Measurements from ENCODE around the gene C6orf47. TPM values are rescaled to one million over a fixed set of nuclear protein-coding genes. Genes with fewer than 3 reads are reported as not detected.

Gene C6orf47
- total and polyA plus RNA-seq, 2 of the 8 experiments (the other 6 are each of a cell fraction or from before 2014, with no cell fraction given): 4.7 to 14.6 TPM

DNA sequence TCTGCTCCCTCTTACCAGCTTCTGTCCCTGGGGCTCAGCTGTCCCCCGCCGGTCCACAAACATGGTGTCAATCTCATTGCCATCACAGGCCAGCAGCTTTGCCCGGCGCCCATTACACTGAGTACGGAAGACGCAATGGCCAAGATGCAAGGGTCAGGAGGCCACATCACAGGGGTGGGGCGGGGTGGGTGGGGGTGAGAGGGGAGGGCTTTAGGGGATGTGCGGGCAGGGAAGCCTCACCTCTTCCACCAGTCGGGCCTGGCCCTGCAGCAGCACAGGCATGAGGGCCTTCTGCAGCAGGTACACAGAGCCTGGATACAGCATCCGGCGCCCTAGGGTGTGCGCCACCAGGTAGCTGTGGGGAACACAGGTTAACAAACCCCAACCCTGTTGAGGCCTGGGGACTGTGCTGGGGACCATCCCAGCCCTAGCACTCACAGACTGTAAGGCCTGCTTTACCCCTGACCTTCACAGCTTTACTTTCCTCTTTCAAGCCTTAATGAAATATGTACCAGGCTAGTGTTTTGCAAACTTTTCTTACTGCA, 31.1 kb upstream of the C6orf47 start:
- Histone ChIP-seq H2AK5ac (ENCODE audit: low read depth, low read length) (no peak overlapping the region), H4K20me1 (replicated peaks in 1 of 2; ENCODE audit: control insufficient read depth in 1 of 2, insufficient read depth in 2 of 2, low read length in 2 of 2) (no peaks in the 10 kb centered on the region), H3K14ac (ENCODE audit: insufficient read length) (no peak overlapping the region), H3K9ac (replicated peaks in 1 of 4; ENCODE audit: extremely low read depth in 1 of 4, low read depth in 3 of 4, low read length in 3 of 4) (no peak overlapping the region), H3K23me2 (ENCODE audit: low read depth, low read length) (no peaks in the 10 kb centered on the region), H3K79me1 (ENCODE audit: low read depth, low read length) (no peaks in the 10 kb centered on the region), H2BK20ac (ENCODE audit: low read length) (no peak overlapping the region), H3K27ac (ENCODE audit: low read depth, low read length) (no peak overlapping the region), H4K5ac (ENCODE audit: insufficient read length, low read depth, low read length) (no peak overlapping the region), H2BK5ac (ENCODE audit: low read depth, low read length) (no peak overlapping the region), H2AFZ (ENCODE audit: low read length) (no peak overlapping the region), H2BK120ac (replicated peaks; ENCODE audit: low read depth, low read length) (no peak overlapping the region), H2BK12ac (ENCODE audit: low read depth, low read length) (no peak overlapping the region), H3K4me2 (ENCODE audit: insufficient read depth in 1 of 2, low read depth in 2 of 2, low read length in 2 of 2) (no peak overlapping the region), H3K36me3 (ENCODE audit: control insufficient read depth in 2 of 4, insufficient read depth in 4 of 4, low read length in 3 of 4) (peaks cover 9 to 28% (median 18%) of the 10 kb centered on the region in 4 experiments; a peak in 5 of 8 replicates), H3K56ac (replicated peaks; ENCODE audit: insufficient read length, low read depth, low read length) (no peak overlapping the region), H3K27me3 (replicated peaks in 1 of 4; ENCODE audit: control insufficient read depth in 3 of 4, extremely low read depth in 1 of 4, insufficient read depth in 3 of 4, low read length in 3 of 4) (no peaks in the 10 kb centered on the region), H3K4me3 (ENCODE audit: extremely low read depth in 1 of 4, insufficient read depth in 2 of 4, low read depth in 3 of 4, low read length in 4 of 4) (no peak overlapping the region), H3K23ac (ENCODE audit: insufficient read length) (no peak overlapping the region), H3K4me1 (replicated peaks in 1 of 4; ENCODE audit: control insufficient read depth in 3 of 4, insufficient read depth in 4 of 4, low read length in 3 of 4) (peaks cover 0 to 1% (median 0%) of the 10 kb centered on the region in 4 experiments; a peak in 2 of 7 replicates), H3K79me2 (ENCODE audit: control insufficient read depth in 1 of 2, insufficient read depth in 2 of 2, low read length in 2 of 2) (no peaks in the 10 kb centered on the region), H3K18ac (ENCODE audit: extremely low read depth, low read length) (no peak overlapping the region), H4K91ac (replicated peaks; ENCODE audit: insufficient read length, low read length) (no peak overlapping the region), H4K8ac (ENCODE audit: extremely low read depth, insufficient read depth, low read length) (no peak overlapping the region), H3K9me3 (ENCODE audit: insufficient read depth in 2 of 2, low read depth in 1 of 2, low read length in 1 of 2) (no peaks in the 10 kb centered on the region), H2BK15ac (ENCODE audit: low read length) (no peak overlapping the region), H3K4ac (replicated peaks; ENCODE audit: insufficient read length, low read depth, low read length) (no peak overlapping the region)
- CTCF ChIA-PET (ENCODE audit: partially characterized antibody): interaction anchor here (0.6 to 5.8 kb wide), 13 partner anchors 10 to 99 kb away, joined by 3 to 26 read pairs (median 5); partner anchors contain the start of genes BAG6, CSNK2B, DDAH2 and GPANK1
- 96% methylated on average over 12 of the region's 12 CpGs; no CpG with 5 or more reads in 1 of the 2 experiments for WGBS, 2 experiments (ENCODE audit: extremely low coverage in 1 of 2, insufficient coverage in 1 of 2, insufficient read length in 1 of 2, insufficient replicate concordance in 2 of 2, low coverage in 1 of 2, low lambda C conversion rate in 2 of 2, missing lambda C conversion rate in 1 of 2)
- FAIRE-seq (no peak), DNase-seq (ENCODE audit: low read depth in 1 of 2, low spot score in 2 of 2) (no peak)
- POLR2A ChIA-PET (ENCODE audit: partially characterized antibody): interaction anchor here (0.7 to 6.6 kb wide), 10 partner anchors 8 to 205 kb away, joined by 3 to 33 read pairs (median 4); partner anchors contain the start of genes BAG6, EHMT2, LSM2 and LY6G6D
- no peak for TF ChIP-seq SP2 (IDR thresholded peaks at IDR 0.05; ENCODE audit: low read length)
- TF ChIP-seq TCF12 (IDR thresholded peaks at IDR 0.05; ENCODE audit: low read depth, low read length): no peak
- no peak for TF ChIP-seq TAF7 (optimal IDR thresholded peaks at IDR 0.05; ENCODE audit: borderline replicate concordance, low read depth, low read length)
- TF ChIP-seq RBBP5 (IDR thresholded peaks at IDR 0.05; ENCODE audit: borderline replicate concordance, low read depth, low read length): no peak
- no peak for TF ChIP-seq EGR1 (IDR thresholded peaks at IDR 0.05; ENCODE audit: borderline replicate concordance, low read depth, low read length)
- TF ChIP-seq TAF1 (IDR thresholded peaks at IDR 0.05; ENCODE audit: low read depth, low read length): no peak
- TF ChIP-seq RNF2 (IDR thresholded peaks at IDR 0.05; ENCODE audit: borderline replicate concordance, low read depth, low read length, missing control alignments, poor library complexity, severe bottlenecking): no peak
